GM21576 (cell line): ENCODE data around the gene SYNC.
A peak's percentile ranks its signal among the peaks of the same experiment; 100 is the strongest.
"Not testable (repeated sequence)": the region's sequence is repeated elsewhere in the genome, so short reads cannot be mapped to it uniquely, and the experiment has no call there.

Experiments used
- ATAC-seq: cut with Tn5 transposase; IDR thresholded peaks from one replicate; pipeline ENCODE4 v1.9.1; 2021; ENCODE audit warnings: mild to moderate bottlenecking, moderate library complexity; ENCODE audit not compliant: unreplicated experiment

Gene SYNC

DNA sequence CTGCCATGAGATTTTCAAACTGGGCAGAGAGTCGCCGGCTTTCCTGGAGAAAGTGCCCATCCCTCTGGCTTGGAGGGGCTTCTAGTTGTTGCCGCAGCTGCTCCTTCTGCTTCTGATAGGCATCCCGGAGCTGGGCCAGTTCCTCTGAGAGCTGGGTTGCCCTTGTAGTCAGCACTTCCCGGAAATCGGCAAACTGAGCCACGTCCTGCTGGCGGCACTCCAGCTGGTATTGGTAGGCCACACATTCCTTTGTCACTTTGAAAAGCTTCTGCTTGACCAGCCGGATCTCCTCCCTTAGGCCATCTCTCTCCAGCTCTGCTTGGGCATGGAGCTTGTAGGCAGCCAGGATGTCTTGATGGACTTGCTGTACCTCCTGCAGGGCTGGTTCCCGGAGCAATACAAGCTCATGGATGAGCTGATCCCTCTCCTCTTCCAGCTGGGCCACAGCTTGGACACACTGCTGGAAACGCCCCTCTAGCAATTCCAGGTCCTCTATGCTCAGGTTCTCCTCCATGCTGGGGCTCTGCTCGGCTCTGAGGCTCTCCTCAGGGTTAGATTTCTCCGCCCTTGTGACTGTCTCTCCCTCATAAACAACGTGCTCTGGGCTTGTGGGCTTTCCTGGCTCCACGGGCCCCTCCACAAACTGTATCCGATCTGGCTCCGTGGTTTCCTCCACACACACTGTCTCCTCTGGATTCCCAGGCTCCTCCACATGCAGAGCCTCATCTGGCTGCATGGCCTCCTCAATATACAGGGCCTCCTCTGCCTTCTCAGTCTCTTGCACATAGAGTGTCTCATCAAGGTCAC, 7.3 kb downstream of the SYNC start:
- no peak for ATAC-seq

DNA sequence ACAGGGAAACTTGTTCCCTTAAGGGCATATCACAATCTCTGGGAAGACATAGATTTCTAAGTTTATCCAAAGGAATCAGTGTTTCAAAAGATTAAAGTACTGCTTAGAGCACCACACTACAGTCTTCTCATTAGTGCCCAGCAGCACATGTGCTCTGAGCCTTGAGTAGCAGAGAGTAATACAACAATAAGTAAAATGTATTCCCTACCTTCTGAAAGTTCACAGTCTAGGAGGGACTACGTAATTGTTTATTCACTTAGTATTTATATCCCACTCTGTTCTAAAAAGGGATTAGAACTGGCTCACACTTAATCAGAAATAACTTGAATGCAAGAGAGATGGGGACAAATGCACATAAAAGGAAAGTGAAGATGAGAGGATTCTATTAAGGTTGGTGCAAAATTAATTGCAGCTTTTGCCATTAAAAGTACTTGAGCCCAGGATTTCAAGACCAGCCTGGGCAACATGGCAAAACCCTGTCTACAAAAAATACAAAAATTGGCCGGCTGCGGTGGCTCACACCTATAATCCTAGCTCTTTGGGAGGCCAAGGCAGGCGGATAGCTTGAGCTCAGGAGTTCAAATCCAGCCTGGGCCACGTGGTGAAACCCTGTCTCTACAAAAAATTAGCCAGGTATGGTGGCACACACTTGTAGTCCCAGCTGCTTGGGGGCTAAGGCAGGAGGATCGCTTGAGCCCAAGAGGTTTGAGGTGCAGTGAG, 9.0 kb downstream of the SYNC start:
- ATAC-seq, result no peak

DNA sequence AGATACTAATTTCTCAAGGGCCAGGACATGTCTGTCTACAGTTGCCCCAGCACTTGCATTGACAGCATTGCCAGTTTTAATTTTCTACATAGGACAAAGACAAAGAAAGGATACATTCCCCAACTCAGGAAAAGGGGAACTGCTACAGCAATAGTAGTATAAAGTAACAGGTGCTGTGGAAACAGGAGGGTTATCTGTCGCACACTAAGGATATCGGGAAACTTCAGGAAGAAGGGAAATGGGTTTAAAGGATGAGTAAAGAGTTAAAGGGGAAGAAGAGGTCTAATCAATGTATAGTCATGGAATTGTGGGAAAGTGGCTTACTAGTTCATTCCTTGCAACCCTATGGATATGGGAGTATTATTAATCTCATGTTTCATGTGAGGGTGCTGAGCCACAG, 16.2 kb downstream of the SYNC start:
- no peak for ATAC-seq

DNA sequence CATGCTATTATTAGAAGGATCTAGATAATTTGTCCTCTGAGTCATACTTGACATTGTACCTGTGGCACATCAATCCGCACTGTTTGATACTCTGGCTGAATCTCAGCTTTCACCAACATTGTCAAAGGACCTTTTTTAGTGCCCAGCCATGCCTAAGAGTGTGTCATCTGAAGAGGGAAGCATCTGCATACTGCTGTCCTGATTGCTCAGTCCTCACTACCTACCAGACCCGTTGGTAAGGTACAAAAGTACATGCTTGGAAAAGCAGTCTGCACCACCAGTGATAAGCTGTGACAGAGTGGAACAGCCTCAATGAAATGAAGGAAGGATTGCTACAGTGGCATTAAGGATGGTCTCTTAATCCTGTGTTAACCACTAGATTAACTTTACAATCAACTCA, 17.1 kb downstream of the SYNC start:
- no peak for ATAC-seq

DNA sequence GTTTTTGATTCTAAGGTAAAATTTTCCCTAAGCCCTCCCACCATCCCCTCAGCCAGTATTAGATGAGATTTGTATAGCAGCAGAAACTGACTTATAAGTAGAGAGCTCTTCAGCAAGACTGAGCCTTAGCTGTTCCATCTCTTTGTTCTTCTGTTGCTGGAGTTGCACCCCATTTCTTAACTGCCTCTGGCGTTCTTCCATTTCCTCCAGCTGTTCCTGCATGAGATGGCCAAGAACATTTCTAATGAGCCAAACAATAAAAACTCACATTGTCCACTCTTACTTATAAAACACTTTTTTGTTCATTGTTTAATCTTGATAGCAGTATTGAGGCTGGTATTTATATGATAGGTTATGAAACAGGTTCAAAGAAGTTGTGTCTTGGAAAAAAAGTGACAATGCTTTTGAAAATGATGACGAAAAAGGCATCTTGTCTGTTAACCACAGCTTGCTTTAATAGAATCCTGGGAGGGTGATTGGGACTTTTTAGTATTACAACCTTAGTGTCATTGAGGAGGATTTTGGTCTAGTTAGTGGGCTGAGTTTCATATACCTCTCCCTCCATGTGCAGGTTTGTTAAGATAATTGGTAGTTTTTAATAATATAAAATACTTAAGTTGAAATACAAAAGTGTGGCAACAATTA, 18.3 kb downstream of the SYNC start:
- ATAC-seq, result no peak

DNA sequence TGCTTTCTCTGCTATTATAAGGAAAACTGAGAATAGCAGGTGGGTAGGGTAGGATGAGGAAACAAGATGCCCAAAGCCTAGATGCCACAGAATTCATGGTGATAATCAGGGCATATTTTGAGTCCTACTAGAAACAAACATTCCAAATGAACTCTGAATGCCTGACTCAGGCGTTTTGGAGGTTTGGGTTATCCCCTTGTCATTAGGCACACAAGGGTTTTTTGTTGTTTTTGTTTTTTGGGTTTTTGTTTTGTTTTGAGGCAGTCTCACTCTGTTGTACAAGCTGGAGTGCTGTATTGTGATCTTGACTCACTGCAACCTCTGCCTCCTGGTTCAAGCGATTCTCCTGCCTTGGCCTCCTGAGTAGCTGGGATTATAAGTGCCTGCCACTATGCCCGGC, 19.2 kb downstream of the SYNC start:
- no peak for ATAC-seq

DNA sequence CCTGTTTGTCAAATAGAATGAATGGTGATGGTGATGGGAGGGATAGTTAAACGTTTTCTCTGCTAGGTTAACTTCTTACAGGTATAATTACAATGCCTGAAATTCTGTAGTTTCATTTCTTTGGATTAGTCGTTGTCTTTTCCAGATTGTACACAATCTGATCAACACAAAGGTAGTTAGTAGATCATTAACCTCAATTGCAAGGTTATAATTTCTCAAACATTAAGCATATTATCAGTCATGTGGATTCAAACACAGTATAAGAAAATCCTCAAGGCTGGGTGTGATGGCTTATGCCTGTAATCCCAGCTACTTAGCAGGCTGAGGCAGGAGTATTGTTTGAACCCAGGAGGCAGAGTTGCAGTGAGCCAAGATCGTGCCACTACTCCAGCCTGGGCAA, 20.6 kb downstream of the SYNC start:
- ATAC-seq, result no peak

DNA sequence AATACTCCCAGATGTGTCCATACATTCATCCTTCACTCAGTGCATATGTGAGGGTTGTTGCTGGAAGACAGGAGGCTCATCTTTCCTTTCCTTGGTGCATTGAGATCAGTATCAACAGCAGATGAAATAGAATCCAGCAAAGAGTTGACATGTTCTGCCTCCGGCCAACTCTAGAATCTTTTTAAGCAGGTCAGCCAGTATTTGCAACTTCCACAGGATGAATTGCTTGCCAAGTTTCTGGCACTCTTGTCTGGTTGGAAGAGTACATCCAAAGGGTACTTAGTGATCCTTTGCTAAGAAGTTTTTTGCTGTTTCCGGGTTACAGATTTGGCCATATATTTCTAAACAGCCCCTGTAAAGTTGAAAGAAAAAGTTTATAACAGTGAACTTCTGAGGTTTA, 21.1 kb downstream of the SYNC start:
- no peak for ATAC-seq

DNA sequence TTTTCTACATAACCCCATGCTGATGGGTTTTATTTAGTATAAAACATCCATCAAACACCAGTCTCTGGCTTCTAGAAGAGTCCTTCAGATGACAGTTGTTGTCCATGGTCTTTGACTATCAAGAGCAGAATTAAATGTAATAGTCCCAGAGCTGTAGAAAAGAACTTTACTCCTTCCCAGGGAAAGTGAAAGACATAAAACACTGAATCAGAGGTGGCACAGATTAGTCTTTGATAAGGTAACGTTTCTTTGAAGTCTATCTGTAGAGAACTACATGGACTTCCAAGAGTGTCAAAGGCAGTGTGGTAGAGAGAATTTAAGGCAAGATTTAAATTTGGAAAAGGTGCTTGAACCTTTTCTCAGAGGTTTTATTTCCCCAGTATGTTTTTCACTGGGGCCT, 21.9 kb downstream of the SYNC start:
- no peak for ATAC-seq

DNA sequence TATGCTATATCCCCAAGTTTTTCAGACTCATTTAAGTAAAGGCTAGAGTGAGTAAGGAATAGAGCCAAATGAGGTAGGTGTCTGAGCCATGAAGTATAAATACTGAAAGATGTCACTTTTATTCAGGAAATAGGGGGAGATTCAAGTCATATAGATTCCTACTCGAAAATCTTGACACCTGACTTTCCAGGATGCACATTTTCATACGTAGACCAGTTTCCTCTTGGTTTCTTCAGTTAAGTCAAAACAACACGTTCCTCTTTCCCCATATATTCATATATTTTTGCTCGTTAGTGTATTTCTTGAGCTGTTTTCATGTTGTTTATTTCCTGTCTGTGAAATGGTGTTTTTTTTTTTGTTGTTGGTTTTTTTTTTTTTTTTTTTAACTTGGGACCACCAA, 22.6 kb downstream of the SYNC start:
- not testable (repeated sequence) for ATAC-seq

DNA sequence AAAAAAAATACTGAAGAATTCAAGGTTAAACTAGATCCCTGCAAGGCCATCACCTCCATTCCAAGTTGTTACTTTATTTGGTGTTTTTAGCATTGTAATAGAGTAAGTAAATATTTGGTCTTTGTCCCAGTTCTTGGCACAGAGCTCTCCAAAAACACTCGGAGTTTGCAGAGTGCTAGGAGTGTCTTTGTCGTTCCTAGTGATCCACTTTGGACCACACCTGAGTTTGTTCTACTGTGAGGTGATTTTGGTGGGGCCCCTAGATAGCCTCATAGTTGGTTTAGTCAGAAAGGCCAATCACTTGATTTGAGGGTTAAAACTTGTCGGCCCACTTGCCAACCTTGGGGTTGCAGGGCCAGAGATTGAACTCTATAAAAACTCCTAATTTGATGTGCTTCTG, 25.6 kb downstream of the SYNC start:
- no peak for ATAC-seq

DNA sequence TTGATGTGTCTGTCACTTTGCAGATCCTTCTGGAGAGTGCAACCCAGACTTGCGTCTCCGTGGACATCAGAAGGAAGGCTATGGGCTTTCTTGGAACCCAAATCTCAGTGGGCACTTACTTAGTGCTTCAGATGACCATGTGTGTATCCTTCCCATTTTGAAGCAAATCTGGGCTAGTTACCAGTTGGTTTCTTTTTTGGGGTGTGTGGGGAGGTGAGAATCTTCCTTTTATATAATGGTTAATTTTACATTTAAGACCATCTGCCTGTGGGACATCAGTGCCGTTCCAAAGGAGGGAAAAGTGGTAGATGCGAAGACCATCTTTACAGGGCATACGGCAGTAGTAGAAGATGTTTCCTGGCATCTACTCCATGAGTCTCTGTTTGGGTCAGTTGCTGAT, 33.9 kb downstream of the SYNC start:
- not testable (repeated sequence) for ATAC-seq

DNA sequence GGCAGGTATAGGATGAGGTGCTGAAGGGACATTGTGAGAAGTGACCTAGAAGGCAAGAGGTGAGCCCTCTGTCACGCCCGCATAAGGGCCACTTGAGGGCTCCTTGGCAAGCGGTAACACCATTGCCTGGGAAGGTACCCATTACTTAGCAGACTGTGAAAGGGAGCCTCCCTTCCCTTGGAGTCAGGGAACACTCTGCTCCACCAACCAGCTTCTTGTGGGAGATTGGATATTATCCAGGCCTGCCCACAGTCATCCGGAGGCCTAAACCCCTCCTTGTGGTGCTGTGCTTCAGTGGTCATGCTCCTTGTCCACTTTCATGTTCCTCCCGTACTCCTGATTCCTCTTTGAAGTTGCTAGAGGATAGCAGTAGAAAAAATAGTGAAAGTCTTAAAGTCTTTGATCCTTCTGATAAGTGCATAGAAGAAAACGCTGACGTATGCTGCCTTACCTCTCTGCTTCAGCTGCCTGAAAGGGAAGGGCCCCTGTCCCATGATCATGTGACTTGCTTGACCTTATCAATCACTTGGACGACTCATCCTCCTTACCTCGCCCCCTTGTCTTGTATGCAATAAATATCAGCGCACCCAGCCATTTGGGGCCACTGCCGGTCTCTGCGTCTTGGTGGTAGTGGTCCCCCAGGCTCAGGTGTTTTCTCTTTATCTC, 35.5 kb downstream of the SYNC start:
- no peak for ATAC-seq

DNA sequence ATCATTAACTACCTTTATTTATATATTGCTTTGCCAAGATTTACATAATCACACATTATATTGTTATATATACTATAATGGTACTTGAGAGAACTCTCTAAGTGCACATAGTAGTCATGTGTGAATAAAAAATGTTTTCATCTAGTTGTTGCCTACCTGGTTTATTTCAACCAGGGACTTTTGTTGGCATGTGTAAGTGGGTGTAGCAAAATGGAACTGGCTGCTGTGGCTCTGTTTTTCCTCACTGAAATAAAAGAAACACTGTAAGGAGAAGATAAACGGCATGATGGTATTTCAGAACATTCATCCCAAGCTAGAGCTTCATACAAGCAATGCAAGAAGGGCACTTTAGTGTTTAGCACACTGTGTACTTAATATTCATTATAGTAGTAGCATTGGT, 36.7 kb downstream of the SYNC start:
- ATAC-seq, result no peak

DNA sequence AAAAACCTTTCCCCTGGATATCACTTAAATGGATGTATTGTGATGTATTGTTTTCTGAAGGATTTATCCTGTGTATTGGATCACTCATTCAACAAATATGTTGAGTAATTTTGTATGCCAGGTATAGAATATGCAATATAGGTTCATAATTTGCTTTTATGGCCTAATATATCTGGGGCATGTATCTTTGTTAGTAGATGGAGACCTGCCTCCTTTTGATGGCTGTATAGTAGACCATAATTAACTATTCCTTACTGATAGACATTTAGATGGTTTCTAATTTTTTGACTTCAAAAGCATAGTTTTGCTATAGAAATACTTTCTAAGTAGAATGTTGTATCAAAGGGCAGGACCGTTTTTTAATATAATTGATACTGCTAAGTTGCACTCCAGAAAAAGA, 43.0 kb downstream of the SYNC start:
- no peak for ATAC-seq

DNA sequence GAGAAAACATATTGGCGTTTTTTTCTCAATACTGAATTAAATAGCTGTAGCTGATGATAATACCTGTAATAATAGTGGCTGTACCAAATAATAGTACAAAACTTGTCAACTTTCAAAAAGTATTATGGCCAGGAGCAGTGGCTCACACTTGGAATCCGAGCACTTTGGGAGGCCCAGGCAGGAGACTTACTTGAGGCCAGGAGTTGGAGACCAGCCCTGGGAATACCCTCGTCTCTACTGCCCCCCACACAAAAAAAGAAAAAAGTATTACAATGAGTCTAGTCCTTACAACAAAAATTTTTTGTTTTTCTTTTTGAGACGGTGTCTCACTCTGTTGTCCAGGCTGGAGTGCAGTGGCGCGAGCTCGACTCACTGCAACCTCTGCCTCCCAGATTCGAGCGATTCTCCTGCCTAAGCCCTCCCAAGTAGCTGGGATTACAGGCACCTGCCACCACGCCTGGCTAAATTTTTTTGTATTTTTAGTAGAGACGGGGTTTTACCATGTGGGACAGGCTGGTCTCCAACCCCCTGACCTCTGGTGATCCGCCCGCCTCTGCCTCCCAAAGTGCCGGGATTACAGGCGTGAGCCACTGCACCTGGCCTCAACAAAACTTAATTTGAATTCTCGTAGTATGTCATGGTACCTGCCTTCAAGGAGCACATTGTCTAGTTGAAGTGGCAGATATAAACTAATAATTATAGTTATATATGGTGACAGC, 50.2 kb downstream of the SYNC start:
- no peak for ATAC-seq

DNA sequence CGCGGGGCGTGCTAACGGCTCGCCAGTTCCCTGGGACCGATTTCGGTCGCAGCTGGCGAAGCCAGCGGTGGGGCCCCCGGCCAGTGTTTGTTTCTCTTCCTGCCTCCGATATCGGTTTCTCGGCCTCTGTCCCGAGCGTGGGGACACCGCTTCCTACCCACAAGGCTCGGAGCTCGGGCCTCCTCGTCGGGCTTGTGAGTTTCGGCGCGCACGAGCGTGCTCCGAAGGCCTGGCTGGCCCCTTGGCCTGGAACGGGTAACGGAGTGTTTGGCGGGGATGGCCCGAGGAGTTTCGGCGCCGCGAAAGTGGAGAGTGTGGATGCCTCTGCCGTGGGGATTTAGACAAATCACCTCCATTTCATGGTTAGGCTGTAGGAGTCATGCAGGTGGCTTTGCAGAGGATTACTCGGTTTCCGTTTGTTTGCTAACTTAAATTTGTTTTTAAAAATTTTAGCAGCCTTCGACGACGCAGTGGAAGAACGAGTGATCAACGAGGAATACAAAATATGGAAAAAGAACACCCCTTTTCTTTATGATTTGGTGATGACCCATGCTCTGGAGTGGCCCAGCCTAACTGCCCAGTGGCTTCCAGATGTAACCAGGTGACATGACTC, 51.0 kb downstream of the SYNC start:
- no peak for ATAC-seq

DNA sequence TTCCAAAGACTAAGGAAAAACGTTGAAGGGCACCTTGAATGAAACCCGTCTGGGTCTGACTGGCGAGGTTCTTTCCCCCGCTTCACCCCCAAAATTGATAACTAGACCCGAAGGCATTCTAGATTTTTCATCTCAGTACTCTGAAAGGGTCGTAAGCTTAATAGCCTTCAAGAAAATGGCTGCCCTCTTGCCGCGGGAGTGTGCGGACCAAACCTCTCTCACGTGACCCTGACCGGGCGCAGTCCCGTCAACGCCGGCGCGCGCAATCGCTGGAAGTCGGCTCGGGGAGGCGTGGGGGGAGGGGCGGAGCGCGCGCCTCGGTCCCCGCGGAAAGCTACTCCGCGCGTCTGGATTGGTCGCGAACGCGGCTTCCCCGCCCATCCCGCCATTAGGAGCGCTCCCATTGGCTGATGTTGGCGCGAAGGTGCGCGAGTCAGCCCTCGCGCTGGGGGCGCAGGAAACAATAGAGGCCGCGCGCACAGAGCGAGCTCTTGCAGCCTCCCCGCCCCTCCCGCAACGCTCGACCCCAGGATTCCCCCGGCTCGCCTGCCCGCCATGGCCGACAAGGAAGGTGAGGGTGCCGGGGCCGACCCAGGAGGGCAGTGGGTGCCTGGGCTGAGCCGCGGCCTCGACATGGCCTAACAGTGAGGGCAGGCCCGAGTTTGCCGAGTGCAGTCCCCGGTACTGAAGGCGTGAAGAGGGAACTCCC, 51.7 kb downstream of the SYNC start, which contains the start of gene RBBP4:
TSS of gene RBBP4 (plus strand) at position 457 of the 709 bp plus-strand sequence. CDS start at position 556, 99 bp downstream.
- ATAC-seq, result peak; percentile 85

DNA sequence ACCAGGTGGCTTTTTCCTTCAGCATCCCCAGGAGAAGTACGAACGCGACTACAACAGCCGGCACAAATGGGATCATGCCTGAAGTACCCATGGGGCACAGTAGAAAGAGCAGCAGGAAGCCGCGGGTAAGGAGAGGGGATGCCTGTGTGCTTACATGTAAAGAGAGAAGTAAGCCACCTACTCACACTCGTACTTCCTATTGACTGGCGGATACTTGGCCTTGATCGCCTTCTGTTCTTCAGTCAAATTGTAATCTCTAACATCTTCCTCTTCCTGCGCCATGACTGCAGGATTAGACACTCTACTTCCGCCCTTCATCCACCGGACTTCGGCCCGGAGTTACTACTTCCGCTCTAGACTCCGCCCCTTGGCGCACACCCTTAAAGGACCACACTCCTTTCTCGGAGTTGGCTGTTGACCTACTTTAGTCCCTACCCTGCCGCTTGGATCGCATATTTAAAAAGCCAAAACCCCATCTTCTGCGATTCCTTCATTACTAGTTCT, 52.3 kb downstream of the SYNC start, which contains the start of gene ZBTB8OS:
TSS of gene ZBTB8OS (minus strand) at position 303 of the 504 bp plus-strand sequence. CDS start at position 282, 21 bp downstream.
- ATAC-seq, result peak; percentile 68
